ENCODE measurements around the gene NHSL2.

Gene NHSL2

DNA sequence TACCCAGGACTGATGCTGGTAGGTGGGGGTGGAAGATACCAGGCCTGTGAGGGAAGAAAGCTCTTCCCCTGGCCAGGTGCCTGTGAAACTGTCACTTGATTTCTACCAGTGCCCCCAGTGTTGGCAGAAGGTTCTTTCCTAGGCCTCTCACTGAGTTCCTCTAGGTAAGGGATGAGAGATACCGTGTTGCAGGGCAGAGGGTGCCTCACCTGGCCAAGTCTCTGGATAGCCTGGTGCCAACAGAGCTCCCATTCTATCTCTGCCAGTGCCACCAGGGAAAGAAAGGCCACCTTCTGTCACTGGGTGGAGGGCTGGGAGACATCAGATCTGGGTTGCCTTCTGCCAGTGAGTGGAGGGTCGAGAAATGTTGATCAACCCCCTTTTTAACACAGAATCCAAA lies 127.0 kb downstream of the NHSL2 start:
- H3K4me3 ChIP-seq (ENCODE audit: low read depth, low read length) = no peak overlapping the region
- TF ChIP-seq, protein P1, sequence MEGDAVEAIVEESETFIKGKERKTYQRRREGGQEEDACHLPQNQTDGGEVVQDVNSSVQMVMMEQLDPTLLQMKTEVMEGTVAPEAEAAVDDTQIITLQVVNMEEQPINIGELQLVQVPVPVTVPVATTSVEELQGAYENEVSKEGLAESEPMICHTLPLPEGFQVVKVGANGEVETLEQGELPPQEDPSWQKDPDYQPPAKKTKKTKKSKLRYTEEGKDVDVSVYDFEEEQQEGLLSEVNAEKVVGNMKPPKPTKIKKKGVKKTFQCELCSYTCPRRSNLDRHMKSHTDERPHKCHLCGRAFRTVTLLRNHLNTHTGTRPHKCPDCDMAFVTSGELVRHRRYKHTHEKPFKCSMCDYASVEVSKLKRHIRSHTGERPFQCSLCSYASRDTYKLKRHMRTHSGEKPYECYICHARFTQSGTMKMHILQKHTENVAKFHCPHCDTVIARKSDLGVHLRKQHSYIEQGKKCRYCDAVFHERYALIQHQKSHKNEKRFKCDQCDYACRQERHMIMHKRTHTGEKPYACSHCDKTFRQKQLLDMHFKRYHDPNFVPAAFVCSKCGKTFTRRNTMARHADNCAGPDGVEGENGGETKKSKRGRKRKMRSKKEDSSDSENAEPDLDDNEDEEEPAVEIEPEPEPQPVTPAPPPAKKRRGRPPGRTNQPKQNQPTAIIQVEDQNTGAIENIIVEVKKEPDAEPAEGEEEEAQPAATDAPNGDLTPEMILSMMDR (IDR thresholded peaks at IDR 0.05; ENCODE audit: control insufficient read depth, extremely low read depth, insufficient read depth) = no peak
- no peak for DNase-seq (ENCODE audit: low read depth)

- no peak for DNase-seq (ENCODE audit: low read depth)
- TF ChIP-seq, protein P1 (IDR thresholded peaks at IDR 0.05; ENCODE audit: control insufficient read depth, extremely low read depth, insufficient read depth) = no peak
- no peak overlapping the region for H3K4me3 ChIP-seq (ENCODE audit: low read depth, low read length)
These were observed 127.4 kb downstream of the NHSL2 start for GRCh38 chrX:72038016-72038415.

- TF ChIP-seq, protein P1 (IDR thresholded peaks at IDR 0.05; ENCODE audit: control insufficient read depth, extremely low read depth, insufficient read depth) = no peak
- H3K4me3 ChIP-seq (ENCODE audit: low read depth, low read length) = no peak overlapping the region
- DNase-seq (ENCODE audit: low read depth) = no peak
These were observed 128.2 kb downstream of the NHSL2 start for GRCh38 chrX:72038868-72039267.

- H3K4me3 ChIP-seq (ENCODE audit: low read depth, low read length) = no peak overlapping the region
- DNase-seq (ENCODE audit: low read depth) = no peak
- TF ChIP-seq, protein P1 (IDR thresholded peaks at IDR 0.05; ENCODE audit: control insufficient read depth, extremely low read depth, insufficient read depth) = no peak
These were observed 129.9 kb downstream of the NHSL2 start for GRCh38 chrX:72040506-72040905.

- TF ChIP-seq, protein P1 (IDR thresholded peaks at IDR 0.05; ENCODE audit: control insufficient read depth, extremely low read depth, insufficient read depth) = no peak
- no peak for DNase-seq (ENCODE audit: low read depth)
These were observed 130.5 kb downstream of the NHSL2 start for GRCh38 chrX:72041176-72041575.

DNA sequence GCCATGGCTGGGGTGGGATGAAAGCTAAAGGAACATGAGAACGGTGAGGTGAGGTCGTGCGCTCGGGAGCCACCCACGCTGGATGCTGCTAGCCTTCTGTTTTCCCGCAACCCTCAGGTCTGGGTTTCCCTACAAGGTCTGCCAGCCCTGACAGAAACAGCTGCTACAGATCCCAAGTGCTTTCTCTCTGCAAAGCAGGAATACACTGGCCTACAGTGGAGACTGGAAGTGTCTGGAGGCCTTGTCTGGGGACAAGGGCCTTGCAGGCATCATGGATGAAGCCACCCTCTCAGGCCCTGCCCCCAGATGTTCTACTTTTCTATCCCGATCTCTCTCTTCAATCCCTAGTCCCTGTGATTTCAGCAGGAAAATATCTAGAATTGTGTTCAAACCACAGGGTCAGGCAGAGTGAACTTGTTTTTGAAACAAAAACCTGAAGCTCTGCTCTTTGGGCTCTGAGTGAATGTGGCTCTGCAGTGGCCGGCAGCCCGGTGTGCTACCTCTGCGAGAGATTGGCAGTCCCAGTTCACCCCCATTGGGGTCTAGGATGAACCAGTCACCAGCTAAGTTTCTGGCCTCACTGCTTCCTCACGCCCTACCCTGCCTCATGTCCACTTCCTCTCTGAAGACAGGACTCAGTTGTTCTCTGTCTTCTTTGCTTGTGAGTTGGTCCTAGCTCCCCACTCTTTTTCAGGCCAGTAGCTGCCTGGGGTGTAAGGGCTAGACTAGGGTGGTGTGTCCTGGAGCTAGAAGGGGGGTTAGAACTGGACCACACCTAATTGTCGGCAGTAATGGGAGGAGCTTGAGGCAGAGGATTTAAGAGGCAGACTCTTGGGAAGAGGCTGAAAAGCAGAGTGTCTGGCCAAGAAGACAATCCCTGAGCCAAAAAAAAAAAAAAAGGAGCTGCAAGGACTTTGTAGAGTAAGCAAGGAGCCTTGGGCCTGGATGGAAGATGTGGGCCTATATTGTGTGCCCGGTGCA lies 131.5 kb downstream of the NHSL2 start:
- TF ChIP-seq, protein P1 (IDR thresholded peaks at IDR 0.05; ENCODE audit: control insufficient read depth, extremely low read depth, insufficient read depth) = no peak
- DNase-seq (ENCODE audit: low read depth) = no peak
- H3K4me3 ChIP-seq (ENCODE audit: low read depth, low read length) = no peak overlapping the region

More at GRCh38 chrX:72041176-72041575, 130.5 kb downstream of the NHSL2 start:
- H3K4me3 ChIP-seq (ENCODE audit: low read depth, low read length) = no peak overlapping the region

Measured in LNCaP clone FGC (cell line).